Calu3 (cell line): ENCODE results near the gene NCR1. TPM values are rescaled to one million over a fixed set of nuclear protein-coding genes. Genes with fewer than 3 reads are reported as not detected.

ENCODE experiments used
- BruUV-seq: library from RNA; stranded (reverse); fragments of 400-500 nt; replicated peaks from 2 replicates; lab custom pipeline; 2021; lab: Mats Ljungman, UMichigan
- CTCF ChIA-PET: fragments of 300-600 bp; sonication (Branson Sonifier 250); formaldehyde crosslinking; loops from one replicate; lab custom pipeline; 2022; ENCODE audit warnings: antibody characterized with exemption; lab: Charles Lee
- DNase-seq: peaks from one replicate; pipeline ENCODE4 v3.0.0; 2022
- H3K27ac Mint-ChIP-seq: one replicate; pipeline ENCODE4 v1.8.0; 2022; ENCODE audit warnings: mixed read lengths; ENCODE audit not compliant: unreplicated experiment
- H3K27me3 Mint-ChIP-seq: one replicate; pipeline ENCODE4 v1.8.0; 2022; ENCODE audit warnings: mixed read lengths; ENCODE audit not compliant: unreplicated experiment
- H3K36me3 Mint-ChIP-seq: one replicate; pipeline ENCODE4 v1.8.0; 2022; ENCODE audit warnings: mild to moderate bottlenecking, moderate library complexity, mixed read lengths; ENCODE audit not compliant: insufficient read depth, unreplicated experiment
- H3K4me1 Mint-ChIP-seq: one replicate; pipeline ENCODE4 v1.8.0; 2022; ENCODE audit warnings: mild to moderate bottlenecking, low read depth, mixed read lengths; ENCODE audit not compliant: unreplicated experiment
- H3K4me3 Mint-ChIP-seq: one replicate; pipeline ENCODE4 v1.8.0; 2022; ENCODE audit warnings: mild to moderate bottlenecking, low read depth, moderate library complexity, mixed read lengths; ENCODE audit not compliant: unreplicated experiment
- H3K9me3 Mint-ChIP-seq: one replicate; pipeline ENCODE4 v1.8.0; 2022; ENCODE audit warnings: low read depth, mixed read lengths; ENCODE audit not compliant: unreplicated experiment
- CTCF ChIP-seq: fragments of 200-600 bp; IDR thresholded peaks from one replicate; pipeline ENCODE4 v1.8.0; 2022; ENCODE audit warnings: antibody characterized with exemption; ENCODE audit not compliant: unreplicated experiment
- intact Hi-C: fragments of 100-400 bp; cut with micrococcal nuclease; formaldehyde crosslinking; loops from one replicate; pipeline ENCODE4 v1.10.0; 2022; ENCODE audit not compliant: unreplicated experiment
- total RNA-seq: library from RNA; stranded (reverse); gene quantifications from 2 replicates; pipeline ENCODE4 v1.2.3, GENCODE V29; 2022

The NCR1 gene
- total RNA-seq, 1 experiment from 2014 or later, result not detected

GRCh38 chr19:54955376-54955775 is 49.4 kb downstream of the NCR1 start:
- H3K27ac Mint-ChIP-seq, result no peak overlapping the region
- CTCF ChIA-PET, result no interaction called here
- no TSS peak for BruUV-seq
- no peak for TF ChIP-seq CTCF
- H3K4me1 Mint-ChIP-seq, result no peaks in the 10 kb centered on the region
- DNase-seq, result no peak
- peaks cover 19% of the 10 kb centered on the region for H3K27me3 Mint-ChIP-seq
- H3K9me3 Mint-ChIP-seq, result no peaks in the 10 kb centered on the region
- H3K4me3 Mint-ChIP-seq, result no peak overlapping the region
- intact Hi-C loops, result no loop called here
- H3K36me3 Mint-ChIP-seq, result no peaks in the 10 kb centered on the region

GRCh38 chr19:54959840-54960239 is 53.9 kb downstream of the NCR1 start:
- intact Hi-C loops, result no loop called here
- H3K4me3 Mint-ChIP-seq, result no peak overlapping the region
- no peaks in the 10 kb centered on the region for H3K36me3 Mint-ChIP-seq
- H3K27ac Mint-ChIP-seq, result no peak overlapping the region
- BruUV-seq, result no TSS peak
- no peak for DNase-seq
- H3K9me3 Mint-ChIP-seq, result no peaks in the 10 kb centered on the region
- CTCF ChIA-PET, result no interaction called here
- H3K27me3 Mint-ChIP-seq, result peaks cover 14% of the 10 kb centered on the region
- no peak for TF ChIP-seq CTCF
- no peaks in the 10 kb centered on the region for H3K4me1 Mint-ChIP-seq

Other genes starting within 250 kb of the NCR1 start
- gene LILRB4, start 243.2 kb upstream of the NCR1 start, total RNA-seq, result not detected in 2 replicates
- gene KIR3DL3, start 181.7 kb upstream of the NCR1 start, total RNA-seq, result not detected in 2 replicates
- not detected in 2 replicates for gene KIR2DL3, start 167.6 kb upstream of the NCR1 start, total RNA-seq
- not detected in 2 replicates for gene KIR2DL1, start 136.4 kb upstream of the NCR1 start, total RNA-seq
- gene KIR2DL4, start 102.5 kb upstream of the NCR1 start, total RNA-seq, result not detected in 2 replicates
- gene KIR3DL1, start 89.7 kb upstream of the NCR1 start, total RNA-seq, result not detected in 2 replicates
- not detected in 2 replicates for gene KIR2DS4, start 73.5 kb upstream of the NCR1 start, total RNA-seq
- not detected in 2 replicates for gene KIR3DL2, start 55.7 kb upstream of the NCR1 start, total RNA-seq
- gene FCAR, start 31.9 kb upstream of the NCR1 start, total RNA-seq, result not detected in 2 replicates
- not detected in 2 replicates for gene NLRP7, start 41.4 kb downstream of the NCR1 start, total RNA-seq
- 100 and 111 TPM in 2 replicates for gene NLRP2, start 60.2 kb downstream of the NCR1 start, total RNA-seq
- 1.3 and 1.9 TPM in 2 replicates for gene GP6, start 132.1 kb downstream of the NCR1 start, total RNA-seq
- gene RDH13, start 157.0 kb downstream of the NCR1 start, total RNA-seq, result 50.1 and 54.5 TPM in 2 replicates
- gene EPS8L1, start 169.7 kb downstream of the NCR1 start, total RNA-seq, result 97.3 and 147 TPM in 2 replicates
- 140 and 151 TPM in 2 replicates for gene PPP1R12C, start 211.5 kb downstream of the NCR1 start, total RNA-seq
- gene TNNT1, start 243.1 kb downstream of the NCR1 start, total RNA-seq, result 48.8 and 53.7 TPM in 2 replicates